ENCODE results near the gene GRAMD1B.

GRAMD1B gene

DNA sequence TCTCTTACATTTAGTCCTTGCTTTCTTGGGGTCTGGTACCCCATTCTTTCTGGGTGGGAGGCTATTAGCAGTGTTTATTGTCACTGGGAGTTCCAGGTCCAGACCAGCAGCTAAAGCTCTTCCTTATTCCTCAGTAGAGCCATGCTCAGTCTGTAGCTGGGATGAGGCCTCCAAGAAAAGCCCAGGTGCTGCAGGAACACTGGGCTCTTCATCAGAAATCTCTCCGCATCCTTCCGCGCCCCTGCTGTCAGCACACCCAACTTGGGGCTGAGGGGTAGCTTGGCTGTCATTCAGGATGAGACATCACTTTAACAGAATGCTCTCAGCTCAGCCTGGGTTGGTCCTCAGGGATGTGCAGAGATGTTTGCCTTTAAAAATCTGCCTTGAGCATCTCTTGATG, 97.5 kb downstream of the GRAMD1B start:
- no peak for DNase-seq (ENCODE audit: low read depth in 2 of 3, low spot score in 2 of 3)

DNA sequence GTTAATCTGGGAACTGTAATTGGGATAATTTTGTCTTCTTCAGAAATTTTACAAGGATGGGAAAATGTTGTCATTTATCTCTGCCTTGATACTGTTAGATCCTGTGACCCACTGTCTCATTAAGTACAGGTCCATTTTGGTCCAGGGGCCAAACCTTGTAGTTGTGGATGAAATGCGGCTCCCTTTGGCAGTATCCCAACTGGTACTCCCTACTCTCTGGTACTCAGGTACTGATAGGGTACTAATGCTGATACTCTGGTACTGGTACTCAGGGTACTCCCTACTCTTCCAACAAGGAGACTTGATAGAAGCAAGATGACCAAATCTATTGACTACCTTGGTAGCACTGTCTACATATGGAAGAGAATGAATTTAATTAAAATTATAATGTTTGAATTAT, 97.9 kb downstream of the GRAMD1B start:
- DNase-seq (ENCODE audit: low read depth in 2 of 3, low spot score in 2 of 3) = no peak

DNA sequence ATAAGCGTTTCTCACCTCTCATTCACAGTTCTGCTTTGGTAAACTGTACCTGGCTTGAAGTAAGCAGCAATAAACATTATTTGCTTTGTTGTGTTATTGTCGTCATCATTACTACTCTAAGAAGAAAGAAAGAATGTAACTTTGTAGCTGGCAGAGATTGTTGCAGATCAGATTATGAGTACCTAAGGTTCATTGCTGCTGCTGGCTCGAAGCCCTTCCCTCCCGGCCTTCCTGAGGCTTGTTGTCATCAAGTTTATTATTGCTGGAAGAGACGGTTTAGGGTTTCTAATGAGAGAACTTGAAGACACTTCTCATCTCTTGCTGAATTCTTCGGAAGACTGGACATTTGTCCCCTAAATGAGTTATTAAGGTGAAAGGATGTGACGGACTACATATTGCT, 101.3 kb downstream of the GRAMD1B start:
- no peak for DNase-seq (ENCODE audit: low read depth in 2 of 3, low spot score in 2 of 3)

DNA sequence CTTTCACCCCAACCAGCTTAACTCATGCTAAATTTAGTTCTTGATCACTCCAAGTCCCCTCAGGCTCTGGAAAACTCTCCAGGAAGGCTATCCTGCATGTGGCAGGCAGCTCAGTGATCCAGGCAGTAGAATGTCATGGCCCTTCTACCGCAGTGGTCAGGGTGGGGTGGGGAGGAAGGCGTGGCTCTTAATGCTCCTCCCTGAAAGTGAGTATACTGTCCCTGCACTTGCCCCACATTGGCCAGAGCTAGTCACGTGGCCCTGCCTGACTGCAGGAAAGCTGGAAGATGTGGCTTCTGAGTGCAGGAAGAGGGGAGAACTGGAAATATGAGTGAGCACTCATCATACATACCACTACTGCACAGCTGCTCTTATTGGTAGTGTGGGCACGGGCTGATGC, 102.1 kb downstream of the GRAMD1B start:
- no peak for DNase-seq (ENCODE audit: low read depth in 2 of 3, low spot score in 2 of 3)

DNA sequence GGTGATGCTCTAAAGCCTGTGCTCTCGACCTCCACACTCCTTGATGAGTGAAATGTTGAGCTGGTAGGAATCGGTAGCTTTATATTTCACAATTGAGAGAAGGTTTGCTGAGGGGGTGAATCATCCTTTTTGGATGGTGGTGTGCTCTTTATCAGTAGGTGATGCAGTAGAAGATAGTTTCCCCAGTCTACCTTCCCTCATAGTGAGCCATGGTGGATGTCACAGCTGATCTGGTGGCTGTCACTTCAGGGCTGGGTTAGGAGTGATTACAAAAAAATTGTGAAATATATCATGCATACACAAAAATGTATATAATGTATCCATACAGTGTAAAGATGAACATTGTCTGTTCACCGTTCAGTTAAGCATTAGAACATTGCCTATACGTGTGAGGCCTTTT, 105.3 kb downstream of the GRAMD1B start:
- no peak for DNase-seq (ENCODE audit: low read depth in 2 of 3, low spot score in 2 of 3)

DNA sequence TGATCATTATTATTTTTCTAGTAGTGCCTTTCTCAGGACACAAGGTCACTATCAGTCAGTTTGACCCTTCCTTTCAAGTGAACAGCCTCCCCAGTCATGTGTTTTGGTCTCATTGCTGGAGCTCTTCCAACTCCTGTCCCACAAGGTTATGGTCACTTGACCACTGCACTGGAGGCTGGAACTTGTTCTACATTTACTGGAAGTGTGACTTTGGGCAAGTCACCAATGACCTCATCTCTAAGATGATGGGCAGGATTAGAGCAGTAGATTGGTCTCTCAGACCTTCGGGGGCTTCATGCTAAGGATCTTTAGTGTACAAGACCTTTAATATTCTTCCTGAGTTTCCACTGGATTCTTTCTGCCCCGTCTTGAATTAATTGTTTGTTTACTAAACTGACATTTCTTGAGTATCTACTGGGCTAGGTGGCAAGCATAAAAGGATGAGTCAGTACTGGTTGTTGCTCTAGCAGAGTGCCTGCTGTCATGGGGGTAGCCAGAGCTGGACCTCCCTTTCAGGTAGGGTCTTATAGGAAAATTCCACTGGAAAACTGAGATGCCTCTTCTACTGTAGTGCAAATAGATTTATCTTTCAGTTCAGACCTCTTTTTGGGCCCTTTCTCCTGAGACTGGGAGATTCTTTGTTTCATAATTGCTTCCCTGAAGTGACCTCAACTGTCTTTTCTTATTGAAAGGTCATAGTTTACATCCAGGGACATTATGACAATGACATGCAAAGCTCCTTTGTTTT, 106.8 kb downstream of the GRAMD1B start:
- DNase-seq (ENCODE audit: low read depth in 2 of 3, low spot score in 2 of 3) = no peak

DNA sequence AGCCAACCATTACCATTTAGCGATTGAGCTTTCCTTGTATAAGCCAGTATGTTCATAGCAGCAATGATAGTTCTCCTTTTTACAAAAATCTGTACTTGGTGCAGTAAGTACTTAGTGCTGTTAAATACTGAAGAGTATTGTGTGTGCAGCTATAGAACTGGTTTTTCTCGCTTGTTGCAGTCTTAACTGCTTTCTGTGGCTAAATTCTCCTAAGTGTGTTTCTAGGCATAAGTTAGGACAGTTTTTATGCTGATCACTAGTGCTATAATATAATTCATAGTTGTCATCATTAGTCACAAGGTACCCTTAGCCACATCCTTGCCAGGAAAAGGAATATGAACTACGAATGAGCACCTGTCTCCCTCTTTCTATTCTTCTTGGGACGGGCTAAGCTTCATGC, 107.7 kb downstream of the GRAMD1B start:
- DNase-seq (ENCODE audit: low read depth in 2 of 3, low spot score in 2 of 3) = no peak

DNA sequence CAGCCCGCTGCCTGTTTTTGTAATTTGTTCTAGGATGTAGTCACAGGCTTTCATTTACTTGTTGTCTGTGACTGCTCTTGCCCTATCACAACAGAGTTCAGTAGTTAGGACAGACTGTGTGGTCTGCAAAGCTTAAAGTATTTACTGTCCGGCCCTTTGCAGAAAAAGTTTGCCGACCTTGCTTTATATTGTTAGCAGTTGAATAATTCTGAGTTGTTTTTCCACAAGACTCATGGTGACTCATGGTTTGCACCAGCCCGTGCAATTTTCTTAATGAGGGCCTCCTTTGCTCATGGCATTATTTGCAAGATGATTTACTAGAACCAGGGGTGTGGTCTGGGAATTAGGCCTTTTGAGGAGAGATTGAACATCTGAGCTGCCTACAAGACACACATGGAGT, 113.7 kb downstream of the GRAMD1B start:
- DNase-seq (ENCODE audit: low read depth in 2 of 3, low spot score in 2 of 3) = no peak

DNA sequence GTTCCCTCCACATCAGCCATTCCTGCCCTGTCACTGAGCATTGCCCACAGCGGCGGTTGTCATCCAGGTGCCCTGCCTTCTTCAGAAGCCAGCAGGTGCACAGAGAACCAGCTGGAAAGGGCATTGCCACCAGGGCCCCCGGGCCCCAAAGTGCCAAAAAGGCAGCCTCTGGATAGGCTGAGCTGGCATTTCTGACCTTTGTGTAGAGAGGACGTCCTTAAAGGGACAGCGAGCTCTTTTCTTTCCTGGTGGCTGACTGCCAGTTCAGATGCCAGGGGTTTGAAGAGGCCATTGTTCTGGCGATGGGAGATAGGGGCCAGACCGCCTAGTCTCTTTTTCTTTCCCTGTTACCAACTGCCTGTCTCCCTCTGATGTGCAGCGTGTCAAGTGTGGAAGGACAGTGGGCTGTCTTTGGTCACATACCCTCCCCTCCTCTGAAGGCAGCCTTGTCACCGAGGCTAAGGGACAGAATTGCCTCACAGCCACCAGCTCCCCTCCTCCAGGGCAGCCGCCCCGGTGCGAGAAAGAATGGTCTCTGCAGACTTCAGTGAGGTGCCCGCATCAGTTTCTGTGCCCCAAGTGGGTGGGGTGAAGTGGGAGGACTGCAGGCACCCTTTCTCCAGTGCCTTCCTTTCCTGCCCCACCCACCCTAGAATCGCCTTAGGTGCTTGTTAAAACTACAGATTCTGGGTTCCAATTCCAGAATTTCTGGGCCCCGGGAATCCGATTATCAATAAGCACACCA, 114.7 kb downstream of the GRAMD1B start:
- DNase-seq (ENCODE audit: low read depth in 2 of 3, low spot score in 2 of 3) = no peak

DNA sequence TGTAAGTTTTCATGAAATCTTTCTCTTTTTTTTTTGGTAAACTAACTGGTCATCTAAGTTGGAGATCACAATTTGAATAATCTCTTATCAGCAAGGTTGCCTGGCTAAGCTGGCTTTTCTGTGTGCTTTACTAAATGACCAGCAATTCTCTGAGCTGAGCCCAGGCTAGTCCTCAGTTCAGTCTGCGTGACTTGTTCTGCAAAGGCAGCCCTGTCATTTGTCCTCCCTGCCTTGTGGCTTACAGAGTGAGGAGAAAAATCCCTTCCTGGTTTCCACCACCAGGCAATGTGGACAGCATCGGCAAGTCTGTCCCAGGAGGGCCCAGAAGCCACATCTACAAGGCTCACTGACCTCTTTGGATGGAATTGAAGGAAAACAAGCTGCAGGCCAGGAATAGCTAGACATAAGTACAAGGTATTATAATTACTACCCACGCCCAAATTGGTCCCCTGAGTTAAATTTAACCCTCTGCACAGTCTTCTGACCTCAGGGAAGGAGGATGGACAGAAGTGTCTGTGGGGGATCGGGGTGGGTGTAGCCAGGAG, 115.7 kb downstream of the GRAMD1B start:
- no peak for DNase-seq (ENCODE audit: low read depth in 2 of 3, low spot score in 2 of 3)

DNA sequence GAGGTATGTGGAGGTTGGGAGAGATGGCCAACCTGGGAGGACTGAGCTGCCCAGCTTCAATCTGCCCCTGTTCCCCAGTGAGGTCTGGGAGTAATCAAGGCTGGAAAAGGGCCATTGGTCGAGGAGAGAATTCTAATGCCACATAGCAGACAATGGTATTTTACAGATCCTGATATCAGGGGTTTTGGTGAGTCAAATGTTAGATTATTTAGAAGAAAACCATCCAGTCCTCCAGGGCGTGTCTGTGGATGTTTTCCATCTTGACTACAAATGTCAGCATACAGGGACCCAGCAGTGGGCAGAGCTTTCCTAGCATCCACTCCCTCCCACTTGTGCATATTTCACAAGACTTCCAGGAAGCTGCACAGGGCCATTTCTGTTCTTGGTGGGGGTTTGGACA, 116.4 kb downstream of the GRAMD1B start:
- no peak for DNase-seq (ENCODE audit: low read depth in 2 of 3, low spot score in 2 of 3)

DNA sequence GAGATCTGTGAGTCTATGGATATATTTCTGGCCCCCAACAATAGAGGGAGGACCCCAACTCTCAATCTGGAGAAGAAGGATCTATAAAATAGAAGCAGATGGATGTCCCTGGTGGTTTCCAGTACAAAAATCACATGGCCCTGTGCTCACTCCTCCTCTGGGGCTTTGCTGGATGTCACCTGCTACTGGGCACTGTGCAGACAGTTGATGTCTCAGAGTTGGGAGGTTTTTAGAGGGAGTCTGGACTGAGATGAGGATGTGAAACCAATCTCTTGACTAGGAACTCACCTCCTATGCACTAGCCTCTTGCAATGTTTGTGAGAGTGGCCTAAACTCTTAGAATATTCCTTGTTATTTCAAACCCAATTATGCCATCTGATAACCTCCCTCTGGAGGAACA, 117.1 kb downstream of the GRAMD1B start:
- no peak for DNase-seq (ENCODE audit: low read depth in 2 of 3, low spot score in 2 of 3)

DNA sequence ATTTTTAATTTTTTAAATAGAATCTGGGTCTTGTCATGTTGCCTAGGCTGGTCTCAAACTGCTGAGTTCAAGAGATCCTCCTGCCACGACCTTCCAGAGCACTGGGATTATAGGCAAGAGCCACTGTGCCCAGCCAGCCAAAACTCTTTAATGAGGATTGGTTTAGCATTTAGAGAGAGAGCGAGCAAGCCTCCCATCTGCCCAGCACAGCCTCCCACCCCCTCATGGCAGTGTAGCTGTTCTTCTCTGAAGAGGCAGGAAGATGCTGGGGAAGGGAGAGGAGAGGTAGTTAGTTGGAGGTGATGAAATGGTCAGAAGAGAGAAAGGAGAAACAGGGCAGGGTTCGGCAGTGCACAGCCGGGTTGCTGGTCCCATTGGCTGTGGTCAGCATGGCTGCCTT, 118.7 kb downstream of the GRAMD1B start:
- no peak for DNase-seq (ENCODE audit: low read depth in 2 of 3, low spot score in 2 of 3)

DNA sequence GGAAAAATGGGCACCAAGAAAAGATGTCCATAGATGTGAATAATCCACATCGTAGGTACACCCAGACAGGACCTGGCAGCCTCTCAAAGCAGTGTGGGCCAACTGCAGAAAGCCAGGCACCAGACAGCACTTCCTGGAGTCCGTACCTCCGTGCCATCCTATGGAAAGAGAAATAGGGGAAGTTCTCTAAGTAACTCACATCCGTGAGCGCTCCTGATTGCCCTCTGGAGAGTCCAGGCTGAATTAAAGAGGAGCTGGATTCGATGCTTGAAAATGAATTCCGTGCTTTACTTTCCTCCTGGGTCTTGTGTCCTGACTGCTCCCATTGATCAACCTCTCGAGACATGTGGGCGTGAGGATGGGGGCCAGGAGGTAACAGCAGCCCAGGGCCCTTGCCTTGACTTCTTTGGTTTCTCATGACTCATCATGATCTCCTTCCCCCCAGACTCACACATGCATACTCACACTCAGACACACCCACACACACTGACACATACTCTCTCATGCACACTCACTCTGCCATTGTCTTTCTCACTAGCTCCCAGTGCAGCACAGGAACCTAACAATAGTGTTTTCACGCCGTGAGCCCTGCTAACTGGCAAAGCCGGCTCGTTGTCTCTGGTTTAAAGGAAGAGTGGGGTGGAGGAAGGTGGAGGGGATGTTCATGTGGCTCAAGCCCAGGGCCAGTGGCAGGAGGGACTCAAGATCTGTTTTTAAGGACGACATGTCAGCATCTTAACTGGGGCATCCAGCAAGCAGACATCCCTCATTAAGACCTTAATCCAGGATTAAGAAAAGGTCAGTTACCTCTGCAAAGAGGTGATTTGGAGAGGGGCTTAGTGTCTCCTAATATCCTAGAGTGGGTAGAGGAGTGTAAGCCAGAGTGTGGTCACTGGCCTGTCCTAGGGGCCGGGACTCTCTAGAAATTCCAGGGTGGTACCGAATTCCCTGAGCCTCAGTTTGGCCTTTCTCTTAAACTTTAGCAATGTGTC, 120.2 kb downstream of the GRAMD1B start:
- DNase-seq (ENCODE audit: low read depth in 2 of 3, low spot score in 2 of 3) = no peak

DNA sequence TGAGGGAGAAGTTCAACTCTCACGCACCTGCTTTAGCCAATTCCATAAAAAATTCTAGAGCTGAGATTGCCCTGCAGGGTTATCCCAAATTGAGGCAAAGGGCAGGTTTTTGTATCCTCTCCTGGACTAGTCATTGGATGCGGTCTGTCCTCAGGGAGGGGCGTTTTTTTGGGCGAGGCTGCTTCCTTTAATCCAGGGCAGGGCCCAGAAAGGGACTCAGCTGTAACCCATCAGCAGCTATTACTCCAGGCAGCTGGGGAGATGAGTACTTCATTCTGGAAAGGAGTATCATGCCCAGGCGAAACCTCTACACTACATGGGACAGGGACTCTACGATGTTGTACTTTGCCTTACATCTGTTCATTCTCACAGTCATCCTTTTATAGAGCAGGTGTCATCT, 121.0 kb downstream of the GRAMD1B start:
- DNase-seq (ENCODE audit: low read depth in 2 of 3, low spot score in 2 of 3) = no peak

DNA sequence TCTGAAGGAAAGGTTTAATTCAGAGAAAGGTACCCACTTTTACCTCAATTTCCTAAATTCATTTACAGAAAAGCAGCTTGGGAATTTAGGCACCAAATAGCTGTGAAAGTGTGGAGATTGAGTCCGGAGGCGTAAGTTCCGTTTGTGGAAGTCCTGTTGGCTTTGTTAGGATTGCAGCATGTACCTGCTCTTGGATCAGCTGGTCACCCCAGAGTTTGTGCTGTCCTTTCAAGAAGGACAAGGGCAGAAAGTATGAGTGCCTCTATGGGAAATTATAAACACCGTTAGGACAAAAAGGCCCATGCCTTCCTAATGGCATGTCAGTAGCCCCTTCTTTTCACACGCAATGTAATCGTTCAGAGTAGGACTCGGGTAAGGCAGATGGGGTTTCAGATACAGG, 126.6 kb downstream of the GRAMD1B start:
- no peak for DNase-seq (ENCODE audit: low read depth in 2 of 3, low spot score in 2 of 3)

DNA sequence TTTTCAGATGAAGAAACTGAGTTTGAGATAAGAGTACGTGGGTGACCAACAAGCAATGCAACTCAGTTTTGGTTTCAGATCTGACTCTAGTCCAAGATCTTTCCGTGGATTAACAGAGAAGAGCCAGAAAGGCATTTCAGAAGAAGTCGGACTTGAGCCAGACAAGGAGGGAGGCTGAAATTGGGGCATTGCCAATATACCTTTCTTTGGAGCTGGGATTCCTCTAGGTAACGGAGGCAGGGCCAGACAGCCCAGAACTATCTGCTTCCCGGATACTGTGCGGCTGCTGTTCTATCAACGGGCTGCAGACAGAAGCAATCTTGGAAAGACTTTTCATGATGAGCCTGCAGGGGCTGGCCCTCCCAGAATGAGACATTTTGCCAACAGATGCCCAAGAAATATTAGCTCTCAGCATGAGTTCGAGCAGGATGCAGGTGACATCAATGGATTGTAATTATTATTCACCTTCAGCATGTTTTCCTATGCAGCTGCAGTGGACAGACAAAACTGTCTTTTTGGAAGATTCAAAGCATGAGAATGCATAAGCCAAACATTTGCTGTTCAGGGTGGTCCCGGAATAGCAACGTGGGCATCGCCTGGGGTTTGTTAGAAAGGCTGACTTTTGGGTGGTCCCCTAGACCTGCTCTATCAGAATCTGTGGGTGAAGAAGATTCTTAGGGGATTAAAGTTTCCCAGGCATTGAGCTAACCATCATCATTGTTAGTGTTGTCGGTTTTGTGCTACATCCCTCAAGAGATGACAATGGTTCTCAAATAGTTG, 128.7 kb downstream of the GRAMD1B start:
- no peak for DNase-seq (ENCODE audit: low read depth in 2 of 3, low spot score in 2 of 3)

DNA sequence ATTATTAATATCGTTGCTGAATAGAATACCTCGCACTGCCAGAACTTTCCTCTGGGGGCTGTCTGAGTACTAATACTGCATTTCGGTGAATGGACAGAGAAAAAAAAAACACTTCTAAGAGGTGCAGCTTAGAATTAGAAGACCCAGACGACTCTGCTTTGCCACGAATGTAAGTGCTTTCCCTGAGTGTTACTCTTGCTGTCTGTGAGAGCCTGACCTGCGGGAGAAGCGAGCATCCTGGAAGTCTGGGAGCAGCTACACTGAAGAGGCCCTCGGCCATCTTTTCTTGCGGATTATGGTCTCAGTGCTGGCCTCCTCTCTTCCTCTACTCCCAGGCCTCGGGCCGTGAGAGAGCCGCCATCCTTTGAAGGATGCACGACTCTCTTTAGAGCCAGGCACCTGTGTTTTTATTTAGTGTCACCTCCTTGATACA, 129.5 kb downstream of the GRAMD1B start:
- no peak for DNase-seq (ENCODE audit: low read depth in 2 of 3, low spot score in 2 of 3)

DNA sequence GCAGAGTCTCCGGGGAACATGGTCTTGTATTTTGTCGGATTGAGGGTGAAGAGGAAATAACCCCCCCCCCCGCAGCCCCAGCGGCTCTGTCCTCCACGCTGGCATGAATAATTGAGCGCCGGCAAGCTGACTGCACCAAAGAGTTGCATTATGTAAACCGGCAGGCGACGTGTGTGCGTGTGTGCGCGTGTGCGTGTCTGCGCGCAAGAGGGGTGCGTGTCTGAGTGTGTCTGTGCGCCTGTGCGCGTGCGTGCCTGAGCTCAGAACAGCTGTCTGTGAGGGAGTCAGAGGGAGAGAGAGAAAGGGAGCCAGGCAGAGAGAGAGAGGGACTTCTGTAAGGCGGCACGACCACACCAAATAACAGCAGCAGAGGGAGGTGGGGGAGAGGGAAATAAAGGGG, 129.9 kb downstream of the GRAMD1B start:
- DNase-seq (ENCODE audit: low read depth in 2 of 3, low spot score in 2 of 3) = no peak

DNA sequence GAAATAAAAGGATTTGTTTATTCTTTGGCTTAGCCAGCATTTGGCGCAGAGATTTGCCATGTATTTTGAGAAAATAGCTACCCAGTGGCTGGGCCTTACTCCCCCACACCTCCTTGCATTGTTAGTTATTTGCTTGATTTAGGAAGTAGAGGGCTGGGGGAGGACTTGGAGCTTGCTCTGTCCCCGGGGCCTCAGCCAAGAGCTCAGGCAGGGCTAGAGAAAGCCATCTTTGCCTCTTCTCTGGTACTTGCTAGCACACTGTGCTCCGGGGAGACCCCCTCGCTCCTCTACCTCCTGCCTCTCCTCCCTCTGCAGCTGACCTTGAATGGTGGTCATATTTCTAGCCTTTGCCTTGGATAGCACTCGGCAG, 131.3 kb downstream of the GRAMD1B start:
- no peak for DNase-seq (ENCODE audit: low read depth in 2 of 3, low spot score in 2 of 3)

DNA sequence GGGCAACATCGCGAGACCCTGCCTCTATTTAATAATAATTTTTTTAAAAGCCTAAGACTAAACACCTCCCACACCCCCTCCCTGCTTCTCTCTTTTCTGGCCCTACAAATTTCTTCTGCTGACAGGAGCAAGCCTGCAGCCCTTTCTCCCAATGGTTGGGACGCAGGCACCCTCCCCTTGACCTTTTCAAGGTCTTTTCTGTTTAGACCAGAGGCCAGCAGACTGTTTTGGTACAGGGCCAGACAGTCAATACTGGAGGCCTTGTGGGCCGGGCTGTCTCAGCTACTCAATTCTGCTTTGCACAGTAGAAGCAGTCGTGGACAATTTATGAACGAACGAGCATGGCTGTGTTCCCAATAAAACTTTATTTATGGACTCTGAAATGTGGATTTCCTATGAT, 132.1 kb downstream of the GRAMD1B start:
- DNase-seq (ENCODE audit: low read depth in 2 of 3, low spot score in 2 of 3) = no peak
